GM12874 (cell line): ENCODE measurements around the gene FAM187B.

Experiments
- CTCF ChIP-seq: IDR thresholded peaks from 2 replicates; pipeline ENCODE4 v1.5.1; 2011; ENCODE audit warnings: low read depth, mild to moderate bottlenecking, control low read depth, low read length, moderate library complexity; ENCODE audit not compliant: insufficient read depth

Gene FAM187B

GRCh38 chr19:35202722-35203688, 25.5 kb downstream of the FAM187B start:
- no peak for TF ChIP-seq CTCF

- TF ChIP-seq CTCF = no peak
Observed at GRCh38 chr19:35199481-35199880, 29.1 kb downstream of the FAM187B start.

GRCh38 chr19:35195830-35196229, 32.7 kb downstream of the FAM187B start:
- no peak for TF ChIP-seq CTCF

GRCh38 chr19:35194012-35194984, 34.2 kb downstream of the FAM187B start:
- TF ChIP-seq CTCF = no peak

GRCh38 chr19:35184884-35185283, 43.7 kb downstream of the FAM187B start:
- TF ChIP-seq CTCF = no peak

- TF ChIP-seq CTCF = no peak
Observed at GRCh38 chr19:35184267-35184666, 44.3 kb downstream of the FAM187B start.

- no peak for TF ChIP-seq CTCF
Observed at GRCh38 chr19:35181387-35181786, 47.2 kb downstream of the FAM187B start.
